ENCODE results near the gene BFAR.

BFAR gene

DNA sequence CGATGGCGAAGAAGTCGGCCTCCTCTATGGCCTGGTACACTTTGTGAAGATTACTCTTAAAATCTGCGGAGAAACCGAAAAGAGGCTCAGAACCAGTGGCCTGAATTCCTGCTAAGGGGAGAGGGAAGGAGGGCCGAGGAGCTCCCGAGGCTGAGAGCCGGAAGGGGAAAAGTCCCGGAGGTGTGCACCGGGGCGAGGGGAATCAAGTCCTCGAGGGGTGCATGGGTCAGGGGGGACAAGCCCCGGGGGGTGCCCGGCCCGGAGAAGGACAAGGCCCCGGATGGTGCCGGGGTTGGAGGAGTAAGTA is 3.2 kb upstream of the BFAR start:
- no peak for TF ChIP-seq CTCF (IDR thresholded peaks at IDR 0.05)

DNA sequence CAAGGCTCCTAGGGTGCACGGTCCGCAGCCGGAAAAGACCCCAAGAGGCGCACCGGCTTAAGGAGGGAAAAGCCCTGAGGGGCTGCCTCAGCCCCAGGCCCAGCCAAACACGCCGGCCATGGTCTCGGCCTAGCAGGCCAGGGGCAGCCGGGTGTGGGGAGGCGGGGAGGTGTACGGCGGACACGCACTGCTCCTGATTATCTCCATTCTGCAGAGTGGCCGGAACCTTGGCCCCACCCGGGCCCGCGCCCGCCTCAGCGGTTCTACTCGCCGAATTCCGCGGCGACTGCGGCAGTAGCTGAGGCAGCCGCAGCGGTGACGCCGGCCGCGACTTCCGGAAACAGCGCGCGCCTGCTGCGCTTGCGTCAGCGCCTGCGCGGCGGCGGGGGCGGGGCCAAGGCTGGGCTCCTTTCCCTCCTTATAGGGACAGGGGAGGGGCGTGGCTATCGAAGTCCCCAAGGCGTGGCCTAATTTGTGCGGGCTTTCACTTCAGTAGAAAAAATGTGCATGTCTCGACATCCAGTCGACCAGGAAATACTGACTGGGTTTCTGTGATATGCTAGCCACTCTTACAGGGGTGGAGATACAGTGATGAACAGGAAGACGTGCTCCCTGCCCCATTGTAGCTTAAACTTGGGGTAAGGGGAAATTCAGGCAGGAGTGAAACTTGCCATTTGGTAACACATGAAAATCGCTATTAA is 2.7 kb upstream of the BFAR start, which contains the start of gene PARN:
Gene PARN, minus strand, starts transcription at position 342 of the 701 bp plus-strand sequence. Its CDS starts 135 bp downstream, at position 207.
- TF ChIP-seq CTCF (IDR thresholded peaks at IDR 0.05) = no peak

DNA sequence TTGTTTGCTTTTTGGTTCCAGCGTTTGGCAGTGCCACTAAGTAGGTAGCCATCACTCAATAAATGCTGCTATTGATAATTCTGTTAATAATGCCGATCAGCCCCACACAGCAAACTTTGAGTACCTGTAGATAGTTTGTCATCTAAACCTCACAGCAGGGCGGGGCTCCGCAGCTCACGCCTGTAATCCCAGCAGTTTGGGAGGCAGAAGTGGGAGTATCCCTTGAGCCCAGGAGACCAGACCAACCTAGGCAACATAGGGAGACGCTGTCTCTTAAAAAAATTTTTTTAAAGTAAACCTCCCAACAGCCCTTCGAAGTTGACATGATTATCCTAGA is 1.6 kb downstream of the BFAR start:
- no peak for TF ChIP-seq CTCF (IDR thresholded peaks at IDR 0.05)

GRCh38 chr16:14635395-14636165 is 2.8 kb downstream of the BFAR start:
- no peak for TF ChIP-seq CTCF (IDR thresholded peaks at IDR 0.05)

- TF ChIP-seq CTCF (IDR thresholded peaks at IDR 0.05) = no peak
Measured at GRCh38 chr16:14640538-14640937, 7.8 kb downstream of the BFAR start.

GRCh38 chr16:14641206-14641605 is 8.5 kb downstream of the BFAR start:
- no peak for TF ChIP-seq CTCF (IDR thresholded peaks at IDR 0.05)

- TF ChIP-seq CTCF (IDR thresholded peaks at IDR 0.05) = no peak
Measured at GRCh38 chr16:14641926-14642325, 9.2 kb downstream of the BFAR start.

Data from LNCAP (cell line).